ENCODE data around the gene DPRX. TPM values are rescaled to one million over a fixed set of nuclear protein-coding genes. Genes with fewer than 3 reads are reported as not detected.

DPRX gene
- total RNA-seq, 1 donor: not detected

GRCh38 chr19:53642381-53643099, 10.7 kb downstream of the DPRX start:
- peak; percentile 77 for DNase-seq (ENCODE audit: low read depth)
- no peak overlapping the region for H3K4me3 ChIP-seq (ENCODE audit: low read depth, low read length)
- no peak for TF ChIP-seq CTCF (IDR thresholded peaks at IDR 0.05; ENCODE audit: insufficient read depth, low read depth, low read length)

- no peak for TF ChIP-seq CTCF (IDR thresholded peaks at IDR 0.05; ENCODE audit: insufficient read depth, low read depth, low read length)
- H3K4me3 ChIP-seq (ENCODE audit: low read depth, low read length): no peak overlapping the region
- DNase-seq (ENCODE audit: low read depth): no peak
Observed at GRCh38 chr19:53644061-53644816, 12.4 kb downstream of the DPRX start.

- no peak overlapping the region for H3K4me3 ChIP-seq (ENCODE audit: low read depth, low read length)
- peak; percentile 82 for DNase-seq (ENCODE audit: low read depth)
- no peak for TF ChIP-seq CTCF (IDR thresholded peaks at IDR 0.05; ENCODE audit: insufficient read depth, low read depth, low read length)
Observed at GRCh38 chr19:53646144-53646543, 14.3 kb downstream of the DPRX start.

GRCh38 chr19:53647350-53647749, 15.6 kb downstream of the DPRX start:
- H3K4me3 ChIP-seq (ENCODE audit: low read depth, low read length): peak overlapping the region; percentile 66
- DNase-seq (ENCODE audit: low read depth): peak; percentile 60
- TF ChIP-seq CTCF (IDR thresholded peaks at IDR 0.05; ENCODE audit: insufficient read depth, low read depth, low read length): no peak

- H3K4me3 ChIP-seq (ENCODE audit: low read depth, low read length): peak overlapping the region; percentile 66
- DNase-seq (ENCODE audit: low read depth): peak; percentile 59
- TF ChIP-seq CTCF (IDR thresholded peaks at IDR 0.05; ENCODE audit: insufficient read depth, low read depth, low read length): no peak
Observed at GRCh38 chr19:53647792-53648191, 16.0 kb downstream of the DPRX start.

- peak overlapping the region; percentile 62 for H3K4me3 ChIP-seq (ENCODE audit: low read depth, low read length)
- TF ChIP-seq CTCF (IDR thresholded peaks at IDR 0.05; ENCODE audit: insufficient read depth, low read depth, low read length): no peak
- DNase-seq (ENCODE audit: low read depth): peak; percentile 91
Observed at GRCh38 chr19:53649746-53650593, 18.2 kb downstream of the DPRX start.

Data from fibroblast of villous mesenchyme (primary cell).